ENCODE data around the gene RAD23A.

The RAD23A gene

GRCh38 chr19:12986726-12987125 lies 41.1 kb downstream of the RAD23A start:
- Mint-ChIP-seq H3K27ac (ENCODE audit: low read depth) (no peak overlapping the region), H3K36me3 (ENCODE audit: insufficient read depth) (peaks cover 4% of the 10 kb centered on the region), H3K4me3 (no peak overlapping the region), H3K9me3 (no peaks in the 10 kb centered on the region), H3K27me3 (no peaks in the 10 kb centered on the region), H3K4me1 (peaks cover 8% of the 10 kb centered on the region)
- DNase-seq (ENCODE audit: low spot score in 2 of 2): no peak
- ATAC-seq (replicated peaks; ENCODE audit: extremely low read depth, poor library complexity, severe bottlenecking): no peak

- peaks cover 4% of the 10 kb centered on the region for H3K36me3 Mint-ChIP-seq (ENCODE audit: insufficient read depth)
- no peak overlapping the region for H3K4me3 Mint-ChIP-seq
- no peak for DNase-seq (ENCODE audit: low spot score in 2 of 2)
- ATAC-seq (replicated peaks; ENCODE audit: extremely low read depth, poor library complexity, severe bottlenecking): no peak
- no peaks in the 10 kb centered on the region for H3K9me3 Mint-ChIP-seq
- H3K27me3 Mint-ChIP-seq: no peaks in the 10 kb centered on the region
- H3K27ac Mint-ChIP-seq (ENCODE audit: low read depth): no peak overlapping the region
- peaks cover 8% of the 10 kb centered on the region for H3K4me1 Mint-ChIP-seq
These were observed 41.5 kb downstream of the RAD23A start for GRCh38 chr19:12987190-12987589.

- no peak for DNase-seq (ENCODE audit: low spot score in 2 of 2)
- H3K9me3 Mint-ChIP-seq: no peaks in the 10 kb centered on the region
- H3K4me1 Mint-ChIP-seq: peaks cover 8% of the 10 kb centered on the region
- H3K27ac Mint-ChIP-seq (ENCODE audit: low read depth): no peak overlapping the region
- H3K4me3 Mint-ChIP-seq: no peak overlapping the region
- peaks cover 4% of the 10 kb centered on the region for H3K36me3 Mint-ChIP-seq (ENCODE audit: insufficient read depth)
- ATAC-seq (replicated peaks; ENCODE audit: extremely low read depth, poor library complexity, severe bottlenecking): no peak
- no peaks in the 10 kb centered on the region for H3K27me3 Mint-ChIP-seq
These were observed 42.1 kb downstream of the RAD23A start for GRCh38 chr19:12987781-12988180.

- Mint-ChIP-seq H3K36me3 (ENCODE audit: insufficient read depth) (peaks cover 12% of the 10 kb centered on the region), H3K4me1 (peaks cover 7% of the 10 kb centered on the region), H3K27me3 (no peaks in the 10 kb centered on the region), H3K9me3 (no peaks in the 10 kb centered on the region), H3K4me3 (no peak overlapping the region), H3K27ac (ENCODE audit: low read depth) (no peak overlapping the region)
- ATAC-seq (replicated peaks; ENCODE audit: extremely low read depth, poor library complexity, severe bottlenecking): no peak
- no peak for DNase-seq (ENCODE audit: low spot score in 2 of 2)
These were observed 44.8 kb downstream of the RAD23A start for GRCh38 chr19:12990431-12990830.

GRCh38 chr19:12990853-12991252 lies 45.2 kb downstream of the RAD23A start:
- H3K27me3 Mint-ChIP-seq: no peaks in the 10 kb centered on the region
- H3K9me3 Mint-ChIP-seq: no peaks in the 10 kb centered on the region
- ATAC-seq (replicated peaks; ENCODE audit: extremely low read depth, poor library complexity, severe bottlenecking) (no peak), DNase-seq (ENCODE audit: low spot score in 2 of 2) (no peak)
- peaks cover 7% of the 10 kb centered on the region for H3K4me1 Mint-ChIP-seq
- no peak overlapping the region for H3K4me3 Mint-ChIP-seq
- peaks cover 12% of the 10 kb centered on the region for H3K36me3 Mint-ChIP-seq (ENCODE audit: insufficient read depth)
- H3K27ac Mint-ChIP-seq (ENCODE audit: low read depth): no peak overlapping the region

- Mint-ChIP-seq H3K4me1 (peaks cover 11% of the 10 kb centered on the region), H3K4me3 (no peak overlapping the region), H3K27ac (ENCODE audit: low read depth) (no peak overlapping the region), H3K36me3 (ENCODE audit: insufficient read depth) (peaks cover 10% of the 10 kb centered on the region), H3K9me3 (no peaks in the 10 kb centered on the region), H3K27me3 (no peaks in the 10 kb centered on the region)
- DNase-seq (ENCODE audit: low spot score in 2 of 2) (no peak), ATAC-seq (replicated peaks; ENCODE audit: extremely low read depth, poor library complexity, severe bottlenecking) (no peak)
These were observed 45.6 kb downstream of the RAD23A start for GRCh38 chr19:12991296-12991695.

GRCh38 chr19:12992729-12993128 lies 47.1 kb downstream of the RAD23A start:
- Mint-ChIP-seq H3K4me1 (peaks cover 11% of the 10 kb centered on the region), H3K27ac (ENCODE audit: low read depth) (no peak overlapping the region), H3K9me3 (no peaks in the 10 kb centered on the region), H3K36me3 (ENCODE audit: insufficient read depth) (peaks cover 10% of the 10 kb centered on the region), H3K4me3 (no peak overlapping the region), H3K27me3 (no peaks in the 10 kb centered on the region)
- no peak for DNase-seq (ENCODE audit: low spot score in 2 of 2)
- no peak for ATAC-seq (replicated peaks; ENCODE audit: extremely low read depth, poor library complexity, severe bottlenecking)

- H3K4me1 Mint-ChIP-seq: peaks cover 11% of the 10 kb centered on the region
- H3K9me3 Mint-ChIP-seq: no peaks in the 10 kb centered on the region
- no peak overlapping the region for H3K27ac Mint-ChIP-seq (ENCODE audit: low read depth)
- H3K27me3 Mint-ChIP-seq: no peaks in the 10 kb centered on the region
- no peak overlapping the region for H3K4me3 Mint-ChIP-seq
- H3K36me3 Mint-ChIP-seq (ENCODE audit: insufficient read depth): peaks cover 10% of the 10 kb centered on the region
- DNase-seq (ENCODE audit: low spot score in 2 of 2) (no peak), ATAC-seq (replicated peaks; ENCODE audit: extremely low read depth, poor library complexity, severe bottlenecking) (no peak)
These were observed 47.9 kb downstream of the RAD23A start for GRCh38 chr19:12993562-12993961.

GRCh38 chr19:12994701-12995595 lies 49.3 kb downstream of the RAD23A start, which contains the start of gene NFIX:
Gene NFIX, plus strand, starts transcription at chr19:12995475. Its CDS starts 363 bp downstream, at chr19:12995838.
- H3K9me3 Mint-ChIP-seq: no peaks in the 10 kb centered on the region
- peaks cover 16% of the 10 kb centered on the region for H3K4me1 Mint-ChIP-seq
- H3K36me3 Mint-ChIP-seq (ENCODE audit: insufficient read depth): peaks cover 10% of the 10 kb centered on the region
- ATAC-seq (replicated peaks; ENCODE audit: extremely low read depth, poor library complexity, severe bottlenecking) (peak; percentile 47), DNase-seq (ENCODE audit: low spot score in 2 of 2) (peak in 1 of 2 donors; percentile 32)
- no peaks in the 10 kb centered on the region for H3K27me3 Mint-ChIP-seq
- peak within 1 kb of the TSS; percentile 91 for H3K4me3 Mint-ChIP-seq
- peak within 1 kb of the TSS; percentile 85 for H3K27ac Mint-ChIP-seq (ENCODE audit: low read depth)

GRCh38 chr19:12995596-12996405 lies 50.1 kb downstream of the RAD23A start:
- peak overlapping the region; percentile 91 for H3K4me3 Mint-ChIP-seq
- no peak for DNase-seq (ENCODE audit: low spot score in 2 of 2)
- peaks cover 16% of the 10 kb centered on the region for H3K4me1 Mint-ChIP-seq
- no peak overlapping the region for H3K27ac Mint-ChIP-seq (ENCODE audit: low read depth)
- peaks cover 10% of the 10 kb centered on the region for H3K36me3 Mint-ChIP-seq (ENCODE audit: insufficient read depth)
- H3K27me3 Mint-ChIP-seq: no peaks in the 10 kb centered on the region
- ATAC-seq (replicated peaks; ENCODE audit: extremely low read depth, poor library complexity, severe bottlenecking): no peak
- H3K9me3 Mint-ChIP-seq: no peaks in the 10 kb centered on the region

- peaks cover 16% of the 10 kb centered on the region for H3K4me1 Mint-ChIP-seq
- ATAC-seq (replicated peaks; ENCODE audit: extremely low read depth, poor library complexity, severe bottlenecking) (no peak), DNase-seq (ENCODE audit: low spot score in 2 of 2) (no peak)
- H3K9me3 Mint-ChIP-seq: no peaks in the 10 kb centered on the region
- H3K27ac Mint-ChIP-seq (ENCODE audit: low read depth): no peak overlapping the region
- no peaks in the 10 kb centered on the region for H3K27me3 Mint-ChIP-seq
- peaks cover 10% of the 10 kb centered on the region for H3K36me3 Mint-ChIP-seq (ENCODE audit: insufficient read depth)
- H3K4me3 Mint-ChIP-seq: peak overlapping the region; percentile 91
These were observed 50.9 kb downstream of the RAD23A start for GRCh38 chr19:12996406-12997094.

GRCh38 chr19:12997179-12997966 lies 51.7 kb downstream of the RAD23A start:
- peaks cover 10% of the 10 kb centered on the region for H3K36me3 Mint-ChIP-seq (ENCODE audit: insufficient read depth)
- no peaks in the 10 kb centered on the region for H3K27me3 Mint-ChIP-seq
- peak overlapping the region; percentile 59 for H3K4me3 Mint-ChIP-seq
- no peak overlapping the region for H3K27ac Mint-ChIP-seq (ENCODE audit: low read depth)
- H3K9me3 Mint-ChIP-seq: no peaks in the 10 kb centered on the region
- DNase-seq (ENCODE audit: low spot score in 2 of 2): no peak
- ATAC-seq (replicated peaks; ENCODE audit: extremely low read depth, poor library complexity, severe bottlenecking): no peak
- peaks cover 16% of the 10 kb centered on the region for H3K4me1 Mint-ChIP-seq
